Breast epithelium (tissue), 3 donors: Measurements from ENCODE around the gene C12orf57.

Source experiments
- CTCF ChIP-seq, 3 donors: fragments of 450-650 bp; IDR thresholded peaks; one replicate each; pipeline ENCODE4 v1.5.1; 2016 to 2017; ENCODE audit warnings: antibody characterized with exemption in 3 of 3, mild to moderate bottlenecking in 3 of 3, moderate library complexity in 3 of 3
- POLR2A ChIP-seq: fragments of 450-650 bp; IDR thresholded peaks from one replicate; pipeline ENCODE4 v1.6.1; 2016; ENCODE audit warnings: antibody characterized with exemption, mild to moderate bottlenecking, moderate library complexity

GRCh38 chr12:6963016-6963731, 19.4 kb downstream of the C12orf57 start:
- TF ChIP-seq POLR2A (peak; percentile 90), CTCF (IDR thresholded peaks at IDR 0.05) (peak; percentile 48 to 79 (median 66))
